ENCODE data around the gene EAF2. TPM values are rescaled to one million over a fixed set of nuclear protein-coding genes. Genes with fewer than 3 reads are reported as not detected.

Gene EAF2
- total RNA-seq, 4 donors from 2014 or later, result 2.0 to 4.2 (median 2.3) TPM

GRCh38 chr3:121883507-121883906, 48.5 kb downstream of the EAF2 start:
- WGBS, 2 donors, result 14 to 28% methylated on average over 1 of the region's 1 CpG
- Histone ChIP-seq H3K4me1 (no peaks in the 10 kb centered on the region), H3K9me3 (no peaks in the 10 kb centered on the region), H3K36me3 (no peaks in the 10 kb centered on the region), H3K27ac (no peak overlapping the region), H3K4me3 (no peak overlapping the region), H3K27me3 (no peaks in the 10 kb centered on the region)
- intact Hi-C loops (cut with DNase I), result loop anchor here (10.0 kb wide), 1 partner anchor 211 kb away; no protein-coding TSS in a partner anchor
- TF ChIP-seq POLR2A (IDR thresholded peaks at IDR 0.05) (no peak), CTCF (IDR thresholded peaks at IDR 0.05) (peak in 3 of 6 experiments; percentile 13 to 57 (median 34))
- no peak for DNase-seq

GRCh38 chr3:121885386-121885785, 50.4 kb downstream of the EAF2 start:
- Histone ChIP-seq H3K4me1 (no peaks in the 10 kb centered on the region), H3K27ac (no peak overlapping the region), H3K9me3 (no peaks in the 10 kb centered on the region), H3K27me3 (no peaks in the 10 kb centered on the region), H3K4me3 (no peak overlapping the region), H3K36me3 (no peaks in the 10 kb centered on the region)
- DNase-seq, result no peak
- no peak for TF ChIP-seq CTCF (IDR thresholded peaks at IDR 0.05)
- no peak for TF ChIP-seq POLR2A (IDR thresholded peaks at IDR 0.05)
- intact Hi-C loops (cut with DNase I), result loop anchor here (10.0 kb wide), 1 partner anchor 209 kb away; no protein-coding TSS in a partner anchor
- WGBS, 2 donors, result 94 to 97% methylated on average over 2 of the region's 2 CpGs

GRCh38 chr3:121894301-121894990, 59.4 kb downstream of the EAF2 start, which contains the start of gene SLC15A2:
Gene SLC15A2, plus strand, starts transcription at chr3:121894401. Its CDS starts 76 bp downstream, at chr3:121894477.
- no peak for DNase-seq
- H3K4me1 ChIP-seq, result peaks cover 0 to 26% (median 5%) of the 10 kb centered on the region in 3 donors
- H3K27me3 ChIP-seq, result no peaks in the 10 kb centered on the region
- no peaks in the 10 kb centered on the region for H3K9me3 ChIP-seq
- TF ChIP-seq POLR2A (IDR thresholded peaks at IDR 0.05), result no peak
- no peak for TF ChIP-seq CTCF (IDR thresholded peaks at IDR 0.05)
- intact Hi-C loops (cut with DNase I), result no loop called here
- H3K4me3 ChIP-seq, result peak within 1 kb of the TSS in 3 of 4 donors; percentile 13 to 20 (median 13)
- H3K27ac ChIP-seq, result peak within 1 kb of the TSS in 3 of 4 donors; percentile 42 to 77 (median 73)
- 16 to 25% methylated on average over 3 of the region's 3 CpGs for WGBS, 2 donors
- H3K36me3 ChIP-seq, result no peaks in the 10 kb centered on the region

GRCh38 chr3:121895121-121895520, 60.1 kb downstream of the EAF2 start:
- no peak overlapping the region for H3K4me3 ChIP-seq
- TF ChIP-seq CTCF (IDR thresholded peaks at IDR 0.05), result no peak
- no peak for TF ChIP-seq POLR2A (IDR thresholded peaks at IDR 0.05)
- intact Hi-C loops (cut with DNase I), result no loop called here
- peaks cover 0 to 26% (median 5%) of the 10 kb centered on the region in 3 donors for H3K4me1 ChIP-seq
- no peak for DNase-seq
- H3K27me3 ChIP-seq, result no peaks in the 10 kb centered on the region
- H3K9me3 ChIP-seq, result no peaks in the 10 kb centered on the region
- WGBS, 2 donors, result 0 to 22% methylated on average over 1 of the region's 1 CpG
- peak overlapping the region in 2 of 4 donors; percentile 73 to 77 for H3K27ac ChIP-seq
- no peaks in the 10 kb centered on the region for H3K36me3 ChIP-seq

- no peak for DNase-seq
- H3K9me3 ChIP-seq, result no peaks in the 10 kb centered on the region
- no peak for TF ChIP-seq POLR2A (IDR thresholded peaks at IDR 0.05)
- no peak for TF ChIP-seq CTCF (IDR thresholded peaks at IDR 0.05)
- H3K27ac ChIP-seq, result no peak overlapping the region
- peaks cover 0 to 26% (median 5%) of the 10 kb centered on the region in 3 donors for H3K4me1 ChIP-seq
- no peaks in the 10 kb centered on the region for H3K36me3 ChIP-seq
- no peaks in the 10 kb centered on the region for H3K27me3 ChIP-seq
- intact Hi-C loops (cut with DNase I), result no loop called here
- no peak overlapping the region for H3K4me3 ChIP-seq
Measured at GRCh38 chr3:121895736-121896135, 60.7 kb downstream of the EAF2 start.

Measured in esophagus squamous epithelium (tissue), 5 donors.